Activated CD4-positive, alpha-beta T cell treated with anti-CD3 and anti-CD28 coated beads, Interleukin-2, amount 10 ng/mL, durations not matched to agents 7 days and 5 days (primary cell): ENCODE results near the gene FAM3D. TPM values are rescaled to one million over a fixed set of nuclear protein-coding genes. Genes with fewer than 3 reads are reported as not detected.
"Not testable (repeated sequence)": the region's sequence is repeated elsewhere in the genome, so short reads cannot be mapped to it uniquely, and the experiment has no call there.

Experiments
- CTCF ChIA-PET: fragments of 350-600 bp; sonication (Branson Sonifier 250); formaldehyde crosslinking; loops from one replicate; lab custom pipeline; 2021; ENCODE audit warnings: antibody characterized with exemption; lab: Charles Lee
- POLR2A ChIA-PET: fragments of 350-600 bp; sonication (Branson Sonifier 250); formaldehyde crosslinking; loops from one replicate; lab custom pipeline; 2021; ENCODE audit warnings: antibody characterized with exemption; lab: Charles Lee
- DNase-seq: peaks from one replicate; pipeline ENCODE4 v3.0.0-alpha.2; 2020
- H3K27ac Mint-ChIP-seq: one replicate; pipeline ENCODE4 v1.8.0; 2021; ENCODE audit warnings: mild to moderate bottlenecking, moderate library complexity, mixed read lengths
- H3K27me3 Mint-ChIP-seq: one replicate; pipeline ENCODE4 v1.8.0; 2021; ENCODE audit warnings: mixed read lengths
- H3K36me3 Mint-ChIP-seq: one replicate; pipeline ENCODE4 v1.8.0; 2021; ENCODE audit warnings: low read depth, mixed read lengths
- H3K4me1 Mint-ChIP-seq: one replicate; pipeline ENCODE4 v1.8.0; 2021; ENCODE audit warnings: mixed read lengths
- H3K4me3 Mint-ChIP-seq: one replicate; pipeline ENCODE4 v1.8.0; 2021; ENCODE audit warnings: mild to moderate bottlenecking, moderate library complexity, mixed read lengths
- H3K9me3 Mint-ChIP-seq: one replicate; pipeline ENCODE4 v1.8.0; 2021; ENCODE audit warnings: mixed read lengths
- total RNA-seq, 2 experiments: library from RNA; stranded (reverse); gene quantifications; one replicate each; pipeline ENCODE4 v1.2.3, GENCODE V29; 2021

Gene FAM3D
- not detected for total RNA-seq

GRCh38 chr3:58666683-58667082, at the start of gene FAM3D:
Gene FAM3D (minus strand): TSS chr3:58666774. CDS start chr3:58655563, 11,211 bp downstream.
- H3K4me1 Mint-ChIP-seq: no peaks in the 10 kb centered on the region
- no peaks in the 10 kb centered on the region for H3K36me3 Mint-ChIP-seq
- no peaks in the 10 kb centered on the region for H3K9me3 Mint-ChIP-seq
- CTCF ChIA-PET: no interaction called here
- H3K27ac Mint-ChIP-seq: no peak within 1 kb of the TSS
- POLR2A ChIA-PET: interaction anchor here (0.6 kb wide), 1 partner anchor 129 kb away, joined by 3 read pairs; no protein-coding TSS in a partner anchor
- no peak for DNase-seq
- H3K4me3 Mint-ChIP-seq: no peak within 1 kb of the TSS
- H3K27me3 Mint-ChIP-seq: no peaks in the 10 kb centered on the region

- H3K36me3 Mint-ChIP-seq: no peaks in the 10 kb centered on the region
- no peak for DNase-seq
- H3K27me3 Mint-ChIP-seq: no peaks in the 10 kb centered on the region
- H3K4me3 Mint-ChIP-seq: no peak overlapping the region
- no peak overlapping the region for H3K27ac Mint-ChIP-seq
- POLR2A ChIA-PET: no interaction called here
- CTCF ChIA-PET: no interaction called here
- no peaks in the 10 kb centered on the region for H3K9me3 Mint-ChIP-seq
- no peaks in the 10 kb centered on the region for H3K4me1 Mint-ChIP-seq
Observed at GRCh38 chr3:58713715-58714401, 47.3 kb upstream of the FAM3D start.

- CTCF ChIA-PET: no interaction called here
- Mint-ChIP-seq H3K27ac (no peak overlapping the region), H3K4me3 (no peak overlapping the region), H3K4me1 (no peaks in the 10 kb centered on the region), H3K27me3 (no peaks in the 10 kb centered on the region), H3K9me3 (no peaks in the 10 kb centered on the region), H3K36me3 (no peaks in the 10 kb centered on the region)
- POLR2A ChIA-PET: no interaction called here
- no peak for DNase-seq
Observed at GRCh38 chr3:58711871-58712270, 45.3 kb upstream of the FAM3D start.

- H3K27ac Mint-ChIP-seq, H3K27me3 Mint-ChIP-seq, POLR2A ChIA-PET, H3K9me3 Mint-ChIP-seq, H3K4me3 Mint-ChIP-seq, H3K4me1 Mint-ChIP-seq, DNase-seq, H3K36me3 Mint-ChIP-seq: not testable (repeated sequence)
- CTCF ChIA-PET: interaction anchor here (0.6 kb wide), 1 partner anchor 393 kb away, joined by 9 read pairs; no protein-coding TSS in a partner anchor
Observed at GRCh38 chr3:58708983-58709382, 42.4 kb upstream of the FAM3D start.

GRCh38 chr3:58708116-58708791, 41.7 kb upstream of the FAM3D start:
- Mint-ChIP-seq H3K4me1 (no peaks in the 10 kb centered on the region), H3K4me3 (no peak overlapping the region), H3K36me3 (no peaks in the 10 kb centered on the region), H3K27ac (no peak overlapping the region), H3K9me3 (no peaks in the 10 kb centered on the region), H3K27me3 (no peaks in the 10 kb centered on the region)
- CTCF ChIA-PET: no interaction called here
- DNase-seq: no peak
- POLR2A ChIA-PET: no interaction called here

- no peaks in the 10 kb centered on the region for H3K4me1 Mint-ChIP-seq
- H3K27ac Mint-ChIP-seq: no peak overlapping the region
- POLR2A ChIA-PET: no interaction called here
- DNase-seq: no peak
- H3K9me3 Mint-ChIP-seq: no peaks in the 10 kb centered on the region
- H3K4me3 Mint-ChIP-seq: no peak overlapping the region
- CTCF ChIA-PET: no interaction called here
- no peaks in the 10 kb centered on the region for H3K27me3 Mint-ChIP-seq
- no peaks in the 10 kb centered on the region for H3K36me3 Mint-ChIP-seq
Observed at GRCh38 chr3:58707390-58707930, 40.9 kb upstream of the FAM3D start.

GRCh38 chr3:58706395-58707167, 40.0 kb upstream of the FAM3D start:
- CTCF ChIA-PET: interaction anchor here (0.6 kb wide), 1 partner anchor 87 kb away, joined by 3 read pairs; no protein-coding TSS in a partner anchor
- H3K9me3 Mint-ChIP-seq: no peaks in the 10 kb centered on the region
- POLR2A ChIA-PET: no interaction called here

GRCh38 chr3:58704745-58705144, 38.2 kb upstream of the FAM3D start:
- no peaks in the 10 kb centered on the region for H3K9me3 Mint-ChIP-seq
- no peaks in the 10 kb centered on the region for H3K4me1 Mint-ChIP-seq
- H3K4me3 Mint-ChIP-seq: no peak overlapping the region
- ChIA-PET CTCF (no interaction called here), POLR2A (no interaction called here)
- no peak overlapping the region for H3K27ac Mint-ChIP-seq
- no peaks in the 10 kb centered on the region for H3K27me3 Mint-ChIP-seq
- DNase-seq: no peak
- H3K36me3 Mint-ChIP-seq: no peaks in the 10 kb centered on the region

More at GRCh38 chr3:58706395-58707167, 40.0 kb upstream of the FAM3D start:
- H3K36me3 Mint-ChIP-seq: no peaks in the 10 kb centered on the region
- no peak overlapping the region for H3K27ac Mint-ChIP-seq
- no peaks in the 10 kb centered on the region for H3K27me3 Mint-ChIP-seq
- H3K4me3 Mint-ChIP-seq: no peak overlapping the region
- H3K4me1 Mint-ChIP-seq: no peaks in the 10 kb centered on the region
- no peak for DNase-seq

GRCh38 chr3:58704304-58704703, 37.7 kb upstream of the FAM3D start:
- H3K36me3 Mint-ChIP-seq, POLR2A ChIA-PET, H3K4me3 Mint-ChIP-seq, H3K27ac Mint-ChIP-seq, DNase-seq, H3K9me3 Mint-ChIP-seq, CTCF ChIA-PET, H3K4me1 Mint-ChIP-seq, H3K27me3 Mint-ChIP-seq: not testable (repeated sequence)

- no peak for DNase-seq
- ChIA-PET POLR2A (no interaction called here), CTCF (no interaction called here)
- Mint-ChIP-seq H3K27ac (no peak overlapping the region), H3K9me3 (peaks cover 8% of the 10 kb centered on the region), H3K36me3 (peaks cover 3% of the 10 kb centered on the region), H3K4me1 (peaks cover 27% of the 10 kb centered on the region), H3K27me3 (no peaks in the 10 kb centered on the region), H3K4me3 (no peak overlapping the region)
Observed at GRCh38 chr3:58698246-58698645, 31.7 kb upstream of the FAM3D start.

- Mint-ChIP-seq H3K9me3 (peaks cover 8% of the 10 kb centered on the region), H3K4me1 (peaks cover 27% of the 10 kb centered on the region), H3K27me3 (no peaks in the 10 kb centered on the region), H3K4me3 (no peak overlapping the region), H3K36me3 (peaks cover 3% of the 10 kb centered on the region), H3K27ac (no peak overlapping the region)
- ChIA-PET POLR2A (no interaction called here), CTCF (interaction anchor here (1.8 kb wide), 1 partner anchor 66 kb away, joined by 4 read pairs; no protein-coding TSS in a partner anchor)
- DNase-seq: no peak
Observed at GRCh38 chr3:58697561-58697960, 31.0 kb upstream of the FAM3D start.

- CTCF ChIA-PET: interaction anchor here (1.8 kb wide), 1 partner anchor 65 kb away, joined by 4 read pairs; no protein-coding TSS in a partner anchor
- H3K27ac Mint-ChIP-seq, H3K4me3 Mint-ChIP-seq, POLR2A ChIA-PET, H3K9me3 Mint-ChIP-seq, DNase-seq, H3K27me3 Mint-ChIP-seq, H3K36me3 Mint-ChIP-seq: not testable (repeated sequence)
- peaks cover 27% of the 10 kb centered on the region for H3K4me1 Mint-ChIP-seq
Observed at GRCh38 chr3:58696813-58697212, 30.2 kb upstream of the FAM3D start.
